ENCODE data around the gene NPLOC4. TPM values are rescaled to one million over a fixed set of nuclear protein-coding genes. Genes with fewer than 3 reads are reported as not detected.

NPLOC4 gene
- total and polyA plus RNA-seq, 9 of the 15 experiments (the other 6 are each of a cell fraction or from before 2014, with no cell fraction given): 1.5 to 116 (median 64.5) TPM

GRCh38 chr17:81511804-81512561, 124.9 kb downstream of the NPLOC4 start (continued):
- no peak for TF ChIP-seq TCF7L2 (IDR thresholded peaks at IDR 0.05; ENCODE audit: low read depth, low read length)
- no peak for TF ChIP-seq NBN (IDR thresholded peaks at IDR 0.05; ENCODE audit: low read depth)
- TF ChIP-seq TCF3 (CRISPR knock-in tag; IDR thresholded peaks at IDR 0.05): no peak
- no peak for TF ChIP-seq ID3 (CRISPR knock-in tag; IDR thresholded peaks at IDR 0.05)
- 0 out of 2 replicates have a peak, but pooled peaks have one; percentile 25 for TF ChIP-seq ID3 (tag; IDR thresholded peaks at IDR 0.05)
- TF ChIP-seq KLF10 (CRISPR knock-in tag; IDR thresholded peaks at IDR 0.05): no peak
- TF ChIP-seq ATF3 (IDR thresholded peaks at IDR 0.05): no peak
- no peak; the same call in 1 of the 2 replicates for TF ChIP-seq ATF3 (CRISPR knock-in tag; conservative IDR thresholded peaks at IDR 0.05)
- peak; percentile 20 for TF ChIP-seq ARHGAP35 (IDR thresholded peaks at IDR 0.05; ENCODE audit: partially characterized antibody)
- TF ChIP-seq NR4A1 (CRISPR knock-in tag; IDR thresholded peaks at IDR 0.05): no peak
- no peak for TF ChIP-seq NR4A1 (tag; IDR thresholded peaks at IDR 0.05)
- TF ChIP-seq ZNF134 (CRISPR knock-in tag; conservative IDR thresholded peaks at IDR 0.05): no peak
- 0 out of 2 replicates have a peak, but pooled peaks have one; percentile 22 for TF ChIP-seq ZNF41 (CRISPR knock-in tag; conservative IDR thresholded peaks at IDR 0.05)
- TF ChIP-seq AFF4 (CRISPR knock-in tag; IDR thresholded peaks at IDR 0.05): no peak; the same call in none of the 2 replicates
- TF ChIP-seq ZNF165 (CRISPR knock-in tag; IDR thresholded peaks at IDR 0.05; ENCODE audit: borderline replicate concordance): no peak
- TF ChIP-seq PHTF2 (CRISPR knock-in tag; IDR thresholded peaks at IDR 0.05): no peak
- no peak for TF ChIP-seq HMG20A (CRISPR knock-in tag; conservative IDR thresholded peaks at IDR 0.05)
- peak; percentile 69 for TF ChIP-seq HNRNPL (IDR thresholded peaks at IDR 0.05; ENCODE audit: low read depth, low read length)
- no peak for TF ChIP-seq SLC30A9 (CRISPR knock-in tag; IDR thresholded peaks at IDR 0.05)
- no peak for TF ChIP-seq CREM (IDR thresholded peaks at IDR 0.05; ENCODE audit: low read depth)
- no peak for TF ChIP-seq ZBTB7A (IDR thresholded peaks at IDR 0.05; ENCODE audit: borderline replicate concordance, control insufficient read depth, low read depth, low read length)
- no peak for TF ChIP-seq GATA2 (CRISPR knock-in tag; IDR thresholded peaks at IDR 0.05)
- TF ChIP-seq BCL6 (CRISPR knock-in tag; IDR thresholded peaks at IDR 0.05): no peak
- peak; percentile 43 for TF ChIP-seq SAP30 (IDR thresholded peaks at IDR 0.05; ENCODE audit: borderline replicate concordance, insufficient read depth, low read depth, low read length, poor library complexity, severe bottlenecking)
- TF ChIP-seq NEUROD1 (IDR thresholded peaks at IDR 0.05; ENCODE audit: borderline replicate concordance, low read depth, low read length, partially characterized antibody): no peak
- peak; percentile 64; the same call in 1 of the 2 replicates for TF ChIP-seq E2F3 (CRISPR knock-in tag; IDR thresholded peaks at IDR 0.05)

All from K562 (cell line).